ENCODE measurements around the gene ZFC3H1.
"Not testable (repeated sequence)": the region's sequence is repeated elsewhere in the genome, so short reads cannot be mapped to it uniquely, and the experiment has no call there.

The ZFC3H1 gene

DNA sequence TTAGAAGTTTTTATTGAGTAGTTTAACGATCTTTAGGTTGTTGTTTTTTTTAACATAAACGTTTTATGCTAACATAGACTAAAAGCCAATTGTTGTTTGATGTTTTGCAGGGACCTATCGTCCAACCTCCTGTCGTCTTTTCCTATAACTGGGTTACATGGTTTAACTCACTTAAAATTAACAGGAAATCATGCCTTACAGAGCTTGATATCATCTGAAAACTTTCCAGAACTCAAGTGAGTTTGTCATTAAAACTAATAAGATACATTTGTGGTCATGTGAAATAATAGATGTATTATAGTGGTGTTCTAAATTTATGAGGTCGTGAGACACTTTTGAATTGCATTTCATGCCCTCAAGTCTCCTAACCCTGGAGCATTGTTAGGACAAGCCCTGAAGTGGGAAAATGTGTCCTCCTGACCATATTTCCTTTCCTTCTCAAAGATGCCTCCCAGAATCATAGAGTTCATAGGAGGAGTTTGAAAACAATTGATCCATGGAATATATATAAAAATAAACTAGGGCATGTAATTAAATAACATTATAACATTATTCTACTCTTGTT lies 84.9 kb downstream of the ZFC3H1 start:
- DNase-seq (ENCODE audit: low spot score) = no peak

DNA sequence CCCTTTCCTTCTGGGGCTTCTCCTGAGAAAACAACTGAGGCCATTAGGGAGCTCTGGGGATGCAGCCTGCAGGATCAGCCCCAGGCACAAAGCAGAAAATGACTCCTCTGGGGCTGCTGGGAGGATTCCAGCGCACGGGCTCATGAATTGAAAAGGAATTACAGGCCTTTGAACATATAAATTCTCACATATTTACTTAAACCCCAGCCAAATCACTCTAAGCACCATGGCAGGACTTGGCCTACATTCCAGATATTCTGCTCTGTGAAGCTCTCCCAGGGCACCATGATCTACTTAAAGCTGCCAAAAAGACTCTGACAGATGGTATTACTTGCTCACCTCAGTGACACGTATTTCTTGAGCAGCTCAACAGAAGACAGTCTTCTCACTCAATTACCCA lies 87.2 kb downstream of the ZFC3H1 start:
- no peak for DNase-seq (ENCODE audit: low spot score)

- DNase-seq (ENCODE audit: low spot score) = not testable (repeated sequence)
Measured at GRCh38 chr12:71569885-71570284, 93.8 kb downstream of the ZFC3H1 start.

- no peak for DNase-seq (ENCODE audit: low spot score)
Measured at GRCh38 chr12:71567537-71567936, 96.1 kb downstream of the ZFC3H1 start.

- DNase-seq (ENCODE audit: low spot score) = no peak
Measured at GRCh38 chr12:71566655-71567054, 97.0 kb downstream of the ZFC3H1 start.

DNA sequence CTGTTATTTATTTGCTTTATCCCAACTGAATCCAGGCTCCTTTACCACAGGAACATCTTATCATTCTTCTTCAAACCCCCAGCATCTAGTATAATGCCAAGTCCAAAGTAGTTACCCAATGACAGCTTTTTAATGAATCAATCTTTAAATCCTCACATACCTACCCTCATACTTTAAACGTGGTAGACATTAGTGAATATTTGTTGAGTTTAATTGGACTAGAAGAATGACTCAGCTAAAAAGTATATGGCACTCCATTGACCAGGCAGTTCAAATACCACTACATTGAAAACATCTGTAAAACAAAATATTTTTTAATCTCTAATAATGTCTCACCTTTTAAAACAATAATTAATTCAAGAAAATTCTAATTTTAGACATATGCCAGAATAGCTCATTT lies 98.1 kb downstream of the ZFC3H1 start:
- DNase-seq (ENCODE audit: low spot score) = no peak

- no peak for DNase-seq (ENCODE audit: low spot score)
Measured at GRCh38 chr12:71562676-71563595, 100.7 kb downstream of the ZFC3H1 start.
